GM23338 (cell line): Measurements from ENCODE around the gene AFAP1. TPM values are rescaled to one million over a fixed set of nuclear protein-coding genes. Genes with fewer than 3 reads are reported as not detected.

Source experiments
- ATAC-seq: fragments of 200-7000 bp; cut with Tn5 transposase; 3 replicates; pipeline ENCODE4 v1.9.1; 2020
- DNase-seq: peaks from one replicate; pipeline ENCODE4 v3.0.0-alpha.2; 2015; ENCODE audit warnings: low spot score
- H2AFZ ChIP-seq: fragments of 200-600 bp; sonication (generic); 2 replicates; pipeline ENCODE4 v1.8.0; 2016; ENCODE audit warnings: antibody characterized with exemption, mild to moderate bottlenecking, moderate library complexity
- H3F3A ChIP-seq: fragments of 200-600 bp; sonication (generic); replicated peaks from 2 replicates; pipeline ENCODE4 v1.8.0; 2017; ENCODE audit warnings: antibody characterized with exemption, mixed run types, low read depth
- H3K27ac ChIP-seq: fragments of 200-600 bp; sonication (generic); 2 replicates; pipeline ENCODE4 v1.6.1; 2016; ENCODE audit warnings: low read depth
- H3K27me3 ChIP-seq: fragments of 200-600 bp; sonication (generic); 2 replicates; pipeline ENCODE4 v1.8.0; 2016; ENCODE audit warnings: mild to moderate bottlenecking, mixed run types, moderate library complexity; ENCODE audit not compliant: insufficient read depth
- H3K36me3 ChIP-seq: fragments of 200-600 bp; sonication (generic); 2 replicates; pipeline ENCODE4 v1.8.0; 2016; ENCODE audit warnings: mild to moderate bottlenecking; ENCODE audit not compliant: insufficient read depth
- H3K4me1 ChIP-seq: fragments of 200-600 bp; sonication (generic); 2 replicates; pipeline ENCODE4 v1.8.0; 2016; ENCODE audit warnings: mild to moderate bottlenecking, moderate library complexity; ENCODE audit not compliant: insufficient read depth
- H3K4me2 ChIP-seq: fragments of 200-600 bp; sonication (generic); 2 replicates; pipeline ENCODE4 v1.7.1; 2017; ENCODE audit warnings: mixed run types
- H3K4me3 ChIP-seq: fragments of 200-600 bp; sonication (generic); 2 replicates; pipeline ENCODE4 v1.6.1; 2016; ENCODE audit warnings: mixed run types
- H3K79me2 ChIP-seq: fragments of 200-600 bp; sonication (generic); replicated peaks from 2 replicates; pipeline ENCODE4 v1.8.0; 2017; ENCODE audit warnings: mild to moderate bottlenecking; ENCODE audit not compliant: insufficient read depth
- H3K9me2 ChIP-seq: fragments of 200-600 bp; sonication (generic); 2 replicates; pipeline ENCODE4 v1.8.0; 2017; ENCODE audit not compliant: insufficient read depth
- H4K20me1 ChIP-seq: fragments of 200-600 bp; sonication (generic); replicated peaks from 2 replicates; pipeline ENCODE4 v1.8.0; 2017; ENCODE audit warnings: mild to moderate bottlenecking; ENCODE audit not compliant: insufficient read depth
- H3K27ac Mint-ChIP-seq: 2 replicates; pipeline ENCODE4 v1.8.0; 2020; ENCODE audit warnings: inconsistent platforms, mild to moderate bottlenecking, moderate library complexity, mixed read lengths
- H3K27me3 Mint-ChIP-seq: 3 replicates; pipeline ENCODE4 v1.8.0; 2022; ENCODE audit warnings: low read depth, mild to moderate bottlenecking, moderate library complexity, mixed read lengths, inconsistent platforms; ENCODE audit not compliant: insufficient read depth, poor library complexity
- H3K36me3 Mint-ChIP-seq: 3 replicates; pipeline ENCODE4 v1.8.0; 2021; ENCODE audit warnings: low read depth, mild to moderate bottlenecking, inconsistent platforms, moderate library complexity, mixed read lengths
- H3K4me1 Mint-ChIP-seq: 3 replicates; pipeline ENCODE4 v1.8.0; 2020; ENCODE audit warnings: mild to moderate bottlenecking, inconsistent platforms, mixed read lengths
- H3K4me3 Mint-ChIP-seq: 3 replicates; pipeline ENCODE4 v1.8.0; 2021; ENCODE audit warnings: moderate library complexity, mild to moderate bottlenecking, inconsistent platforms, mixed read lengths
- H3K9me3 Mint-ChIP-seq: 3 replicates; pipeline ENCODE4 v1.8.0; 2020; ENCODE audit warnings: moderate library complexity, mild to moderate bottlenecking, inconsistent platforms, mixed read lengths
- CREB1 ChIP-seq: fragments of 250-450 bp; sonication (Bioruptor Pico); IDR thresholded peaks from 2 replicates; pipeline ENCODE4 v1.5.0; 2020; ENCODE audit warnings: low read depth, mild to moderate bottlenecking, moderate library complexity
- EZH2phosphoT487 ChIP-seq: fragments of 200-600 bp; sonication (generic); IDR thresholded peaks from one replicate; pipeline ENCODE4 v1.8.1; 2018; ENCODE audit warnings: antibody characterized with exemption; ENCODE audit not compliant: unreplicated experiment
- JUNB ChIP-seq: IDR thresholded peaks from one replicate; pipeline ENCODE4 v1.6.1; 2016; ENCODE audit warnings: antibody characterized with exemption; ENCODE audit not compliant: unreplicated experiment
- NANOG ChIP-seq: IDR thresholded peaks from 2 replicates; pipeline ENCODE4 v1.6.1; 2016; ENCODE audit warnings: antibody characterized with exemption, borderline replicate concordance
- STAT1 ChIP-seq: IDR thresholded peaks from one replicate; pipeline ENCODE4 v1.6.1; 2016; ENCODE audit warnings: antibody characterized with exemption; ENCODE audit not compliant: unreplicated experiment
- ZNF114 ChIP-seq: fragments of 250-450 bp; sonication (Bioruptor Pico); IDR thresholded peaks from 2 replicates; pipeline ENCODE4 v1.5.0; 2020; ENCODE audit warnings: mild to moderate bottlenecking, moderate library complexity
- polyA plus RNA-seq: library from polyadenylated mRNA; unstranded; fragments of >200 nt; fragmentation: Nextera tagmentation; extraction: Ambion mirVana; gene quantifications from 2 replicates; pipeline ENCODE4 v1.2.1, GENCODE V29; 2016
- total RNA-seq: library from RNA; depleted of rRNA; stranded (reverse); fragments of >200 nt; shearing (Covaris generic); gene quantifications from 2 replicates; pipeline ENCODE4 v1.2.3, GENCODE V29; 2014
- TF ChIP-seq, protein P1 (sequence below), 2 experiments: fragments of 200-600 bp in 1 of 2; sonication (generic) in 1 of 2; conservative IDR thresholded peaks; 2 replicates each; pipeline versions ENCODE4 v1.5.1 to v1.6.1; 2016 to 2017; ENCODE audit warnings: antibody characterized with exemption in 2 of 2, low read depth in 2 of 2, mild to moderate bottlenecking in 2 of 2, moderate library complexity in 1 of 2
- TF ChIP-seq, protein P2 (sequence below): IDR thresholded peaks from 2 replicates; pipeline ENCODE4 v1.6.1; 2016; ENCODE audit warnings: antibody characterized with exemption
- TF ChIP-seq, protein P3 (sequence below): IDR thresholded peaks from one replicate; pipeline ENCODE4 v1.6.1; 2018; ENCODE audit warnings: antibody characterized with exemption; ENCODE audit not compliant: unreplicated experiment
- TF ChIP-seq, protein P4 (sequence below): fragments of 250-450 bp; sonication (Bioruptor Pico); IDR thresholded peaks from 2 replicates; pipeline ENCODE4 v1.5.0; 2020; ENCODE audit warnings: mild to moderate bottlenecking, moderate library complexity

The AFAP1 gene
- total and polyA plus RNA-seq, 2 experiments from 2014 or later, result 6.5 to 21.5 TPM

DNA sequence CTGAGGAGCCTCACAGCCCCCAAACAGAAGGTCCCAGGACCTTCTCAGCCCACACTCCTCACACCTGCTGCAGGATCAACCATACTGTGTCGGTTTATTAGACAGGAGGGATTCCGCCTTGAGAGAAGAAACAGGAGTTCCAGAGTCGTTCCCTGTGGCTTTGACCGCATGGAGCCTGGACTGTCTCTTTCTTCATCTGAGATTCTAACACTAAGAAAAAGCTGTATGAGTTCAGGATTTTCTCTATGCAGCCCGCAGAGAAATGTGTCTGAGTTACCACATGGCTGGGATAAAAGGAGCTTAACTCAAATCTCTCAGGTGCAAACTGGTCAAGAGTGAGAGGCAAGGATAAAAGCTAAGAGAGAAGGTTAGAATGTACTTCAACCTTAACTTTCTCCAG, 126.7 kb downstream of the AFAP1 start (continued):
- TF ChIP-seq NANOG, result no peak
- TF ChIP-seq, protein P1, sequence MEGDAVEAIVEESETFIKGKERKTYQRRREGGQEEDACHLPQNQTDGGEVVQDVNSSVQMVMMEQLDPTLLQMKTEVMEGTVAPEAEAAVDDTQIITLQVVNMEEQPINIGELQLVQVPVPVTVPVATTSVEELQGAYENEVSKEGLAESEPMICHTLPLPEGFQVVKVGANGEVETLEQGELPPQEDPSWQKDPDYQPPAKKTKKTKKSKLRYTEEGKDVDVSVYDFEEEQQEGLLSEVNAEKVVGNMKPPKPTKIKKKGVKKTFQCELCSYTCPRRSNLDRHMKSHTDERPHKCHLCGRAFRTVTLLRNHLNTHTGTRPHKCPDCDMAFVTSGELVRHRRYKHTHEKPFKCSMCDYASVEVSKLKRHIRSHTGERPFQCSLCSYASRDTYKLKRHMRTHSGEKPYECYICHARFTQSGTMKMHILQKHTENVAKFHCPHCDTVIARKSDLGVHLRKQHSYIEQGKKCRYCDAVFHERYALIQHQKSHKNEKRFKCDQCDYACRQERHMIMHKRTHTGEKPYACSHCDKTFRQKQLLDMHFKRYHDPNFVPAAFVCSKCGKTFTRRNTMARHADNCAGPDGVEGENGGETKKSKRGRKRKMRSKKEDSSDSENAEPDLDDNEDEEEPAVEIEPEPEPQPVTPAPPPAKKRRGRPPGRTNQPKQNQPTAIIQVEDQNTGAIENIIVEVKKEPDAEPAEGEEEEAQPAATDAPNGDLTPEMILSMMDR (conservative IDR thresholded peaks at IDR 0.05; ENCODE audit: low read depth in 2 of 2), result no peak
- TF ChIP-seq, protein P2, sequence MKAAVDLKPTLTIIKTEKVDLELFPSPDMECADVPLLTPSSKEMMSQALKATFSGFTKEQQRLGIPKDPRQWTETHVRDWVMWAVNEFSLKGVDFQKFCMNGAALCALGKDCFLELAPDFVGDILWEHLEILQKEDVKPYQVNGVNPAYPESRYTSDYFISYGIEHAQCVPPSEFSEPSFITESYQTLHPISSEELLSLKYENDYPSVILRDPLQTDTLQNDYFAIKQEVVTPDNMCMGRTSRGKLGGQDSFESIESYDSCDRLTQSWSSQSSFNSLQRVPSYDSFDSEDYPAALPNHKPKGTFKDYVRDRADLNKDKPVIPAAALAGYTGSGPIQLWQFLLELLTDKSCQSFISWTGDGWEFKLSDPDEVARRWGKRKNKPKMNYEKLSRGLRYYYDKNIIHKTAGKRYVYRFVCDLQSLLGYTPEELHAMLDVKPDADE, result no peak
- no peak for TF ChIP-seq STAT1
- no peak for TF ChIP-seq CREB1 (CRISPR knock-in tag)
- TF ChIP-seq, protein P3, sequence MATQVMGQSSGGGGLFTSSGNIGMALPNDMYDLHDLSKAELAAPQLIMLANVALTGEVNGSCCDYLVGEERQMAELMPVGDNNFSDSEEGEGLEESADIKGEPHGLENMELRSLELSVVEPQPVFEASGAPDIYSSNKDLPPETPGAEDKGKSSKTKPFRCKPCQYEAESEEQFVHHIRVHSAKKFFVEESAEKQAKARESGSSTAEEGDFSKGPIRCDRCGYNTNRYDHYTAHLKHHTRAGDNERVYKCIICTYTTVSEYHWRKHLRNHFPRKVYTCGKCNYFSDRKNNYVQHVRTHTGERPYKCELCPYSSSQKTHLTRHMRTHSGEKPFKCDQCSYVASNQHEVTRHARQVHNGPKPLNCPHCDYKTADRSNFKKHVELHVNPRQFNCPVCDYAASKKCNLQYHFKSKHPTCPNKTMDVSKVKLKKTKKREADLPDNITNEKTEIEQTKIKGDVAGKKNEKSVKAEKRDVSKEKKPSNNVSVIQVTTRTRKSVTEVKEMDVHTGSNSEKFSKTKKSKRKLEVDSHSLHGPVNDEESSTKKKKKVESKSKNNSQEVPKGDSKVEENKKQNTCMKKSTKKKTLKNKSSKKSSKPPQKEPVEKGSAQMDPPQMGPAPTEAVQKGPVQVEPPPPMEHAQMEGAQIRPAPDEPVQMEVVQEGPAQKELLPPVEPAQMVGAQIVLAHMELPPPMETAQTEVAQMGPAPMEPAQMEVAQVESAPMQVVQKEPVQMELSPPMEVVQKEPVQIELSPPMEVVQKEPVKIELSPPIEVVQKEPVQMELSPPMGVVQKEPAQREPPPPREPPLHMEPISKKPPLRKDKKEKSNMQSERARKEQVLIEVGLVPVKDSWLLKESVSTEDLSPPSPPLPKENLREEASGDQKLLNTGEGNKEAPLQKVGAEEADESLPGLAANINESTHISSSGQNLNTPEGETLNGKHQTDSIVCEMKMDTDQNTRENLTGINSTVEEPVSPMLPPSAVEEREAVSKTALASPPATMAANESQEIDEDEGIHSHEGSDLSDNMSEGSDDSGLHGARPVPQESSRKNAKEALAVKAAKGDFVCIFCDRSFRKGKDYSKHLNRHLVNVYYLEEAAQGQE, result no peak
- TF ChIP-seq EZH2phosphoT487, result no peak

DNA sequence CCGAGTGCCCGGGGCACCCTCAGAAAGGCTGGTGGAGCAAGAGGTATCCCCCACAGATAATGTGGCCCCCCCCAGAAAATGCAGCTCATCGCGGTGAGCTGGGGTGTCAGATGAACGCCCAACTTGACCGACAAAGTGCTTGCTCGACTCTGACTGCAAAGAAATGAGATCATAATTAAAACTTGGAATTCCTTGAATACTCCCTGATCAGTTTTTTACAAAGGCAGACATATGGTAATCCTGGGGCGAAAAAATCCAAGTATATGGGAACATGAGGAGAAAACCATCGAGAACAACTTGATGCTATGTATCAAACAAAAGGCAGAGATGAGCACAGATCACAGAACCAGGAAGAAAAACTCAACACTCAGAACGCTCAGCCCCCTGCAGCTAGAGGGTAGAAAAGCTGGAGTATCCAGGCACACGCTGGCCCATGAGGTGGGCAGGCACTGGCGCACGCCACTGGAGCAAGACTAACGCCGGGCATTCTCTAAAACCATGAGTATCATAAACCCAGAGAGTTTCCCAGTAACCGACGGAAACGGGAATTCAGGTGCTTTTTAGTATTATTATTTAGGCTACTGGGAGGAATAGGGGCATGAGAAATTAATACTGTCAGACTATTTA, 127.3 kb downstream of the AFAP1 start:
- Histone ChIP-seq H3K4me1 (peaks cover 14% of the 10 kb centered on the region; the same call in 1 of the 2 replicates), H3K79me2 (no peaks in the 10 kb centered on the region), H3K4me3 (no peak overlapping the region), H3K4me2 (no peak overlapping the region), H2AFZ (no peak overlapping the region), H4K20me1 (no peaks in the 10 kb centered on the region; the same call in 1 of the 2 replicates), H3K36me3 (peaks cover 3% of the 10 kb centered on the region; the same call in 1 of the 2 replicates), H3K27ac (0 out of 2 replicates have a peak overlapping the region, but pooled peaks have one; percentile 76), H3K27me3 (no peaks in the 10 kb centered on the region), H3K9me2 (no peaks in the 10 kb centered on the region), H3F3A (no peaks in the 10 kb centered on the region)
- H3K9me3 Mint-ChIP-seq, result no peaks in the 10 kb centered on the region; the same call in 2 of the 3 replicates
- peaks cover 21% of the 10 kb centered on the region for H3K4me1 Mint-ChIP-seq
- no peak for ATAC-seq
- peak overlapping the region; percentile 7; the same call in 1 of the 2 replicates for H3K27ac Mint-ChIP-seq
- H3K4me3 Mint-ChIP-seq, result no peak overlapping the region
- peaks cover 29% of the 10 kb centered on the region for H3K36me3 Mint-ChIP-seq
- no peak for DNase-seq
- H3K27me3 Mint-ChIP-seq, result peaks cover 2% of the 10 kb centered on the region
- no peak for TF ChIP-seq CREB1 (CRISPR knock-in tag)
- no peak for TF ChIP-seq JUNB
- TF ChIP-seq ZNF114 (CRISPR knock-in tag), result no peak
- no peak for TF ChIP-seq NANOG
- TF ChIP-seq, protein P4, sequence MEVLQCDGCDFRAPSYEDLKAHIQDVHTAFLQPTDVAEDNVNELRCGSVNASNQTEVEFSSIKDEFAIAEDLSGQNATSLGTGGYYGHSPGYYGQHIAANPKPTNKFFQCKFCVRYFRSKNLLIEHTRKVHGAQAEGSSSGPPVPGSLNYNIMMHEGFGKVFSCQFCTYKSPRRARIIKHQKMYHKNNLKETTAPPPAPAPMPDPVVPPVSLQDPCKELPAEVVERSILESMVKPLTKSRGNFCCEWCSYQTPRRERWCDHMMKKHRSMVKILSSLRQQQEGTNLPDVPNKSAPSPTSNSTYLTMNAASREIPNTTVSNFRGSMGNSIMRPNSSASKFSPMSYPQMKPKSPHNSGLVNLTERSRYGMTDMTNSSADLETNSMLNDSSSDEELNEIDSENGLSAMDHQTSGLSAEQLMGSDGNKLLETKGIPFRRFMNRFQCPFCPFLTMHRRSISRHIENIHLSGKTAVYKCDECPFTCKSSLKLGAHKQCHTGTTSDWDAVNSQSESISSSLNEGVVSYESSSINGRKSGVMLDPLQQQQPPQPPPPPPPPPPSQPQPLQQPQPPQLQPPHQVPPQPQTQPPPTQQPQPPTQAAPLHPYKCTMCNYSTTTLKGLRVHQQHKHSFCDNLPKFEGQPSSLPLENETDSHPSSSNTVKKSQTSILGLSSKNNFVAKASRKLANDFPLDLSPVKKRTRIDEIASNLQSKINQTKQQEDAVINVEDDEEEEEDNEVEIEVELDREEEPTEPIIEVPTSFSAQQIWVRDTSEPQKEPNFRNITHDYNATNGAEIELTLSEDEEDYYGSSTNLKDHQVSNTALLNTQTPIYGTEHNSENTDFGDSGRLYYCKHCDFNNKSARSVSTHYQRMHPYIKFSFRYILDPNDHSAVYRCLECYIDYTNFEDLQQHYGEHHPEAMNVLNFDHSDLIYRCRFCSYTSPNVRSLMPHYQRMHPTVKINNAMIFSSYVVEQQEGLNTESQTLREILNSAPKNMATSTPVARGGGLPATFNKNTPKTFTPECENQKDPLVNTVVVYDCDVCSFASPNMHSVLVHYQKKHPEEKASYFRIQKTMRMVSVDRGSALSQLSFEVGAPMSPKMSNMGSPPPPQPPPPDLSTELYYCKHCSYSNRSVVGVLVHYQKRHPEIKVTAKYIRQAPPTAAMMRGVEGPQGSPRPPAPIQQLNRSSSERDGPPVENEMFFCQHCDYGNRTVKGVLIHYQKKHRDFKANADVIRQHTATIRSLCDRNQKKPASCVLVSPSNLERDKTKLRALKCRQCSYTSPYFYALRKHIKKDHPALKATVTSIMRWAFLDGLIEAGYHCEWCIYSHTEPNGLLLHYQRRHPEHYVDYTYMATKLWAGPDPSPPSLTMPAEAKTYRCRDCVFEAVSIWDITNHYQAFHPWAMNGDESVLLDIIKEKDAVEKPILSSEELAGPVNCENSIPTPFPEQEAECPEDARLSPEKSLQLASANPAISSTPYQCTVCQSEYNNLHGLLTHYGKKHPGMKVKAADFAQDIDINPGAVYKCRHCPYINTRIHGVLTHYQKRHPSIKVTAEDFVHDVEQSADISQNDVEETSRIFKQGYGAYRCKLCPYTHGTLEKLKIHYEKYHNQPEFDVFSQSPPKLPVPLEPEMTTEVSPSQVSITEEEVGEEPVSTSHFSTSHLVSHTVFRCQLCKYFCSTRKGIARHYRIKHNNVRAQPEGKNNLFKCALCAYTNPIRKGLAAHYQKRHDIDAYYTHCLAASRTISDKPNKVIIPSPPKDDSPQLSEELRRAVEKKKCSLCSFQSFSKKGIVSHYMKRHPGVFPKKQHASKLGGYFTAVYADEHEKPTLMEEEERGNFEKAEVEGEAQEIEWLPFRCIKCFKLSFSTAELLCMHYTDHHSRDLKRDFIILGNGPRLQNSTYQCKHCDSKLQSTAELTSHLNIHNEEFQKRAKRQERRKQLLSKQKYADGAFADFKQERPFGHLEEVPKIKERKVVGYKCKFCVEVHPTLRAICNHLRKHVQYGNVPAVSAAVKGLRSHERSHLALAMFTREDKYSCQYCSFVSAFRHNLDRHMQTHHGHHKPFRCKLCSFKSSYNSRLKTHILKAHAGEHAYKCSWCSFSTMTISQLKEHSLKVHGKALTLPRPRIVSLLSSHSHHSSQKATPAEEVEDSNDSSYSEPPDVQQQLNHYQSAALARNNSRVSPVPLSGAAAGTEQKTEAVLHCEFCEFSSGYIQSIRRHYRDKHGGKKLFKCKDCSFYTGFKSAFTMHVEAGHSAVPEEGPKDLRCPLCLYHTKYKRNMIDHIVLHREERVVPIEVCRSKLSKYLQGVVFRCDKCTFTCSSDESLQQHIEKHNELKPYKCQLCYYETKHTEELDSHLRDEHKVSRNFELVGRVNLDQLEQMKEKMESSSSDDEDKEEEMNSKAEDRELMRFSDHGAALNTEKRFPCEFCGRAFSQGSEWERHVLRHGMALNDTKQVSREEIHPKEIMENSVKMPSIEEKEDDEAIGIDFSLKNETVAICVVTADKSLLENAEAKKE (CRISPR knock-in tag), result no peak
- no peak for TF ChIP-seq STAT1
